HG03060 (cell line): ENCODE data around the gene DACH2.

Source experiments
- ATAC-seq: cut with Tn5 transposase; IDR thresholded peaks from one replicate; pipeline ENCODE4 v1.9.1; 2021; ENCODE audit warnings: low read depth, moderate number of reproducible peaks; ENCODE audit not compliant: unreplicated experiment

DACH2 gene

GRCh38 chrX:86724277-86724676 lies 576.0 kb downstream of the DACH2 start:
- no peak for ATAC-seq

GRCh38 chrX:86747091-86747490 lies 598.8 kb downstream of the DACH2 start:
- no peak for ATAC-seq

GRCh38 chrX:86805241-86805640 lies 657.0 kb downstream of the DACH2 start:
- ATAC-seq, result no peak

GRCh38 chrX:86806786-86807185 lies 658.5 kb downstream of the DACH2 start:
- ATAC-seq, result no peak

GRCh38 chrX:86809651-86810050 lies 661.4 kb downstream of the DACH2 start:
- ATAC-seq, result no peak

- no peak for ATAC-seq
Observed at GRCh38 chrX:86829786-86830185, 681.5 kb downstream of the DACH2 start.

- no peak for ATAC-seq
Observed at GRCh38 chrX:86830685-86831084, 682.4 kb downstream of the DACH2 start.

GRCh38 chrX:86845101-86845500 lies 696.9 kb downstream of the DACH2 start:
- ATAC-seq, result no peak
